ENCODE results near the gene CDKN2AIP. TPM values are rescaled to one million over a fixed set of nuclear protein-coding genes. Genes with fewer than 3 reads are reported as not detected.

The CDKN2AIP gene
- total and polyA plus RNA-seq, 2 of the 4 experiments (the other 2 are of a cell fraction), result 11.0 to 16.8 TPM

GRCh38 chr4:183448436-183448835, 4.0 kb downstream of the CDKN2AIP start:
- no CpG with 5 or more reads among the region's 3 CpGs for WGBS, 2 experiments (ENCODE audit: extremely low coverage in 2 of 2, insufficient read length in 1 of 2)
- Histone ChIP-seq H4K20me1 (ENCODE audit: insufficient read depth, low read length) (no peaks in the 10 kb centered on the region; the same call in 1 of the 2 replicates), H3K9me3 (ENCODE audit: control insufficient read depth, insufficient read depth, low read length) (no peaks in the 10 kb centered on the region), H3K27ac (ENCODE audit: insufficient read depth, low read length) (no peak overlapping the region), H2BK5ac (ENCODE audit: low read depth, low read length, poor library complexity, severe bottlenecking) (no peak overlapping the region), H3K4me2 (ENCODE audit: low read depth, low read length) (no peak overlapping the region), H3K9ac (ENCODE audit: low read depth, low read length) (no peak overlapping the region), H3K23ac (ENCODE audit: low read depth, low read length) (no peak overlapping the region), H3K14ac (replicated peaks; ENCODE audit: low read depth, low read length) (no peak overlapping the region), H3K4me1 (ENCODE audit: control insufficient read depth, insufficient read depth, low read length) (no peaks in the 10 kb centered on the region; the same call in 1 of the 2 replicates), H3K18ac (ENCODE audit: low read depth, low read length) (no peak overlapping the region), H2BK20ac (ENCODE audit: low read depth, low read length) (no peak overlapping the region), H3K79me1 (ENCODE audit: low read depth in 1 of 2, low read length in 2 of 2) (peaks cover 24 to 29% of the 10 kb centered on the region in 2 experiments), H2AK9ac (replicated peaks; ENCODE audit: low read depth, low read length, poor library complexity) (no peak overlapping the region), H3K9me1 (ENCODE audit: insufficient read depth, low read length) (peaks cover 9% of the 10 kb centered on the region; the same call in 1 of the 2 replicates), H3K4ac (ENCODE audit: low read depth, low read length) (no peak overlapping the region), H4K5ac (ENCODE audit: low read depth, low read length) (no peak overlapping the region), H3K36me3 (ENCODE audit: control insufficient read depth, insufficient read depth, low read length) (peaks cover 20% of the 10 kb centered on the region), H3K27me3 (ENCODE audit: control insufficient read depth, insufficient read depth, low read length) (no peaks in the 10 kb centered on the region), H2AFZ (replicated peaks; ENCODE audit: low read length, poor library complexity) (no peak overlapping the region), H3K56ac (ENCODE audit: extremely low read depth, insufficient read depth, low read length) (no peak overlapping the region), H2BK120ac (ENCODE audit: low read depth, low read length) (no peak overlapping the region), H4K91ac (ENCODE audit: insufficient read depth, low read depth, low read length) (no peak overlapping the region), H2AK5ac (ENCODE audit: low read depth, low read length) (no peak overlapping the region), H4K8ac (ENCODE audit: low read depth in 2 of 2, low read length in 2 of 2) (no peak overlapping the region), H2BK15ac (ENCODE audit: low read depth, low read length) (no peak overlapping the region), H3K4me3 (ENCODE audit: insufficient read depth, low read depth, low read length) (no peak overlapping the region)
- ATAC-seq (ENCODE audit: low read depth) (no peak), DNase-seq (no peak)
- TF ChIP-seq RAD21 (IDR thresholded peaks at IDR 0.05; ENCODE audit: low read length), result no peak
- no peak for TF ChIP-seq SMC3 (IDR thresholded peaks at IDR 0.05; ENCODE audit: low read depth, low read length)
- TF ChIP-seq MAZ (IDR thresholded peaks at IDR 0.05; ENCODE audit: borderline replicate concordance, low read depth, low read length), result no peak
- TF ChIP-seq CEBPB (IDR thresholded peaks at IDR 0.05; ENCODE audit: low read depth, low read length), result peak; percentile 78
- no peak for TF ChIP-seq FOS (IDR thresholded peaks at IDR 0.05; ENCODE audit: low read depth, low read length)
- ChIA-PET CTCF (interaction anchor here (0.7 to 1.1 kb wide), 2 partner anchors 41 to 134 kb away, joined by 4 read pairs; no protein-coding TSS in a partner anchor), POLR2A (ENCODE audit: unreplicated experiment) (no interaction called here)
- in situ Hi-C loops (cut with MboI; ENCODE audit: low sequenced_read_pairs), result no loop called here
- BruUV-seq (replicated peaks), result no TSS peak
- intact Hi-C loops (cut with micrococcal nuclease), result loop anchor here (2.0 kb wide), 1 partner anchor 56 kb away; the partner anchor contains the start of gene ING2
- dilution Hi-C loops (cut with HindIII; ENCODE audit: low sequenced_read_pairs, unreplicated experiment), result no loop called here

All from IMR-90 (cell line).